C4-2B (cell line): Measurements from ENCODE around the gene PYCR2.

Experiments
- CTCF ChIP-seq: fragments of 450-650 bp; conservative IDR thresholded peaks from 2 replicates; pipeline ENCODE4 v1.5.1; 2017; ENCODE audit warnings: mild to moderate bottlenecking
- ZFX ChIP-seq: fragments of 450-650 bp; IDR thresholded peaks from 2 replicates; pipeline ENCODE4 v1.6.1; 2017

- TF ChIP-seq CTCF, result no peak
- no peak for TF ChIP-seq ZFX
Measured at GRCh38 chr1:225931270-225932136, 7.5 kb upstream of the PYCR2 start.
